Astrocyte of the cerebellum (primary cell): ENCODE measurements around the gene ACOT7.

Source experiments
- DNase-seq: peaks from one replicate; pipeline ENCODE4 v3.0.0-alpha.2; 2011; ENCODE audit warnings: low read depth
- H3K4me3 ChIP-seq: 2 replicates; pipeline ENCODE4 v1.5.1; 2011; ENCODE audit warnings: mild to moderate bottlenecking, low read depth, low read length, moderate library complexity
- in situ Hi-C: cut with HindIII; loops from 2 replicates; pipeline ENCODE4 v1.10.0; 2017; ENCODE audit warnings: low sequenced_read_pairs
- TF ChIP-seq, protein P1 (sequence below): IDR thresholded peaks from 2 replicates; pipeline ENCODE4 v1.5.1; 2012; ENCODE audit warnings: low read length, low read depth, moderate library complexity, mild to moderate bottlenecking; ENCODE audit errors: missing control alignments

ACOT7 gene

DNA sequence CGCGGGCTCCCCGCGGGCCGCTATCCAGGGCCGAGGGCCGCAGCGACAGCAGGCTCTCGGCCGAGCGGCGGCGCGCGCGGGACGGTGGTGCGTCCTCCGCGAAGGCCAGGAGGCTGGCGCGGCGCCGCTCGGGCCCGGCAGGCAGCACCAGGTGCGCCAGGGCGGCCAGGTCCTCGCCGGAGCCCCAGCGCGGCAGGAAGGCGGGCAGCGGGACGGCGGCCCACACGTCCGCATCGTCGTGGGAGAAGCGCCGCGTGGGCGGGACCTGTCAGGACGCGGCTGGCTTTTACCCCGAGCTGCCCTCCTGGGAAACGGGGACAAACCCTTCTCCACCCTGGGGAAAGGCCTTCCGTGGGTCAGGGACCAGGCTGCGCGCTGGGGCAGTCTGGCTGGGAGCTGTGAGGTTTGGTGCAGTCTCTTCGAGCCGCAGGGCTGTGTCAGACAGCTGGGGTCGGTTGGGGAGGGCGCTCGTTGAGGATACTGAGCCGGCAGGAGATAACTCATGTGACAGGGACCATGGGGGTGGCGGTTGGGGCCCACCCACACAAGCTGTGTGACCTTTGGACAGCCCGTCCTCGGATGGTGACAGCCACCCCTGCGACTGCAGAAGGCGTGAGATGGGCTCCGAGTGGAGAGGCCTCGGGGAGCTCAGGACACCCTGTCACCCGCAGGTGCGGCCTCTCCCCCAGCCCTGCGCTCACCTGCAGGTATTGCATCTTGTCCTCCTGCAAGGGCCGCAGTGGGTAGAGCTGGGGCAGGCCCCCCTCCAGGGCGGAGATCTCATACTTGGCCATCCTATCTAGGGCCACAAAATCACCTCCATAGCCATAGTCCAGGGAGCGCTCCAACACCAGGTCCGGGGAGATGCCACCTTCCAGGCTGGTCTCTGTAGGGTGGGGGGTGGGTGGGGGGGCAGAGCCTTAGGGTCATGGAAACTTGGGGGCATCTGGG, 143.6 kb downstream of the ACOT7 start:
- TF ChIP-seq, protein P1, sequence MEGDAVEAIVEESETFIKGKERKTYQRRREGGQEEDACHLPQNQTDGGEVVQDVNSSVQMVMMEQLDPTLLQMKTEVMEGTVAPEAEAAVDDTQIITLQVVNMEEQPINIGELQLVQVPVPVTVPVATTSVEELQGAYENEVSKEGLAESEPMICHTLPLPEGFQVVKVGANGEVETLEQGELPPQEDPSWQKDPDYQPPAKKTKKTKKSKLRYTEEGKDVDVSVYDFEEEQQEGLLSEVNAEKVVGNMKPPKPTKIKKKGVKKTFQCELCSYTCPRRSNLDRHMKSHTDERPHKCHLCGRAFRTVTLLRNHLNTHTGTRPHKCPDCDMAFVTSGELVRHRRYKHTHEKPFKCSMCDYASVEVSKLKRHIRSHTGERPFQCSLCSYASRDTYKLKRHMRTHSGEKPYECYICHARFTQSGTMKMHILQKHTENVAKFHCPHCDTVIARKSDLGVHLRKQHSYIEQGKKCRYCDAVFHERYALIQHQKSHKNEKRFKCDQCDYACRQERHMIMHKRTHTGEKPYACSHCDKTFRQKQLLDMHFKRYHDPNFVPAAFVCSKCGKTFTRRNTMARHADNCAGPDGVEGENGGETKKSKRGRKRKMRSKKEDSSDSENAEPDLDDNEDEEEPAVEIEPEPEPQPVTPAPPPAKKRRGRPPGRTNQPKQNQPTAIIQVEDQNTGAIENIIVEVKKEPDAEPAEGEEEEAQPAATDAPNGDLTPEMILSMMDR = no peak
- in situ Hi-C loops = no loop called here
- DNase-seq = no peak
- no peak overlapping the region for H3K4me3 ChIP-seq

DNA sequence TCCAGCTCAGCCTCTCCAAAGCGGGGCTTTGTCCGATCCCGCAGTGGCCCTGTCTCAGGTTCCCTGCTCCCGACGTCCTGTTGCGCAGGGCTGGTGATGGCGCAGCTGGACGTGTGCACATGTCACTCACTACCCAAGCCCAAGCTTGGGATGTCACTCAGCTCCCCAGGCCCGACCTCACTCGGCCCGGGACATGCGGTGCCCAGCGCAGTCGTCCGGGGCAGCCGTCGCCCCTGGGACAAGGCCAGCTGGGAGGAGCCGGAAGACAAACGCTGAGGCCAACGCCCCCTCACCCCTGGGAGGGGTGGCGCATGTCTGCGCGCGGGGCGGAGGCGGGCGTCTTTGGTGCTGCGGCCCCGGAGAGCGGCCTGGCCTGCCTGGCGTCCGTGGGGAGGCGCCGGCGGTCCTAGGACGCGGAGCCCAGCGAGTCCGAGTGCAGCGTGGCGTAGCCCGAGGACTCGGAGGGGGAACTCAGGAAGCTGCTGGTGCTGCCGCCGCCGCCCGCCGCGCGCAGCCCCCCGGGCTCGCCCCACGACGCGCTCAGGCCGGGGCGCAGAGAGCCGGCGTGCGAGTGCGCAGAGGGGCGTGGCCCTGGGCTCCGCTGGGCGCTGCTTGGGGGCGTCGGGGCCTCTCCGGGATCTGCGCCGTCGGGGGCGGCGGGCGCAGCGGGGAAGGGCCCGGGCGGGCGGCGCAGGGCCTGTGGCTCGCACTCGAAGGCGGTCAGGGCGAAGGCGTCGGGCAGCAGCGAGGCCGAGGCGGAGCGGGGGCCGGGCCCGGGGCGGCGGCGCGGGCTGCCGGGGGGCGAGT, 144.4 kb downstream of the ACOT7 start:
- in situ Hi-C loops = no loop called here
- no peak for DNase-seq
- TF ChIP-seq, protein P1 = no peak
- no peak overlapping the region for H3K4me3 ChIP-seq

DNA sequence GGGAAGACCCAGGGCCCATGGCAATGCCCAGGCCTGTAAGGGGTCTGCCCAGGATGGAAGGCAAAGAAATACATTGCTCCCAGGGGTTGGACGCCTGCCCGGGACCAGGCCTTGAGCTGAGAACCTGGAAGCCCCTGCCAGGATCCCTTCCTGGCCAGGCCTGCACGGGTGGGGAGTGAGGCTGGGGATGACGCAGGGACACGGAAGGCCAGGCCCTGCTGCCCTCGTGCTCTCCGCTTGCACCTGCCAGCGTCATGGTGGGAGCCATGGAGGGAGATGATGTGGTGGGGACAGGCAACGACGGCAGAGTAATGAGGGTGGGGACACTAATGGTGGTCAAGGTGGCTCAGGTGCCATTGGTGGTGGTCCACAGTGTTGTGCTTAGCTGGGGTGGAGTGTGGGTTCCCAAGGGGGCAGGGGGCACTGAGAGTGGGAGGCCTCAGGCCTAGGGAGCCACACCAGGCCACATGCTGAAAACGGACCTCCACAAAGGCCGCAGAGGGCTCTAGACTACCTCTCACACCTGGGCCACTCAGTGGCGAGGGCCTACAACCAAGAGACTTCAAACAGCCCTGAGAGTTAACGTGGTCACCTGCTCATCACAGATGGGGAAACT, 145.3 kb downstream of the ACOT7 start:
- TF ChIP-seq, protein P1 = no peak
- in situ Hi-C loops = no loop called here
- H3K4me3 ChIP-seq = no peak overlapping the region
- no peak for DNase-seq

DNA sequence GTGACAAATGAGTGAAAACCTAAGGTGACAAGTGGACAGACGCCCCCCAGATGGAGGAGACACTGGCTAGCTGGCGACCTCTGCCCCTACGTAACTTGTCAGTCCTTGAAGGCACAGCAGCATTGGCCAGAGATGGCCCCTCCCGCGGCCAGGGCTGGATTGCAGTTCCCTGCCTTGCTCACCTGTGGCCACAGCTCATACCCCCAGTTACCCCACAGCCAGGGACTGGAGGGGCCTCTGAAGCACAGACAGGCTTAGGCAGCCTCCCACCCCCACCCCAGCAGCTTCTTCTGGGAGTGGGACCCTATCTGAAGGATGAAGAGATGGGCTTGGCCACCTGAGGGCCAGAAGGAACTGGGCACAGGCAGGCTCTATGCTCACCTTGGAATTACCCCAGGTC, 145.9 kb downstream of the ACOT7 start:
- in situ Hi-C loops = no loop called here
- H3K4me3 ChIP-seq = no peak overlapping the region
- DNase-seq = no peak
- TF ChIP-seq, protein P1 = no peak

DNA sequence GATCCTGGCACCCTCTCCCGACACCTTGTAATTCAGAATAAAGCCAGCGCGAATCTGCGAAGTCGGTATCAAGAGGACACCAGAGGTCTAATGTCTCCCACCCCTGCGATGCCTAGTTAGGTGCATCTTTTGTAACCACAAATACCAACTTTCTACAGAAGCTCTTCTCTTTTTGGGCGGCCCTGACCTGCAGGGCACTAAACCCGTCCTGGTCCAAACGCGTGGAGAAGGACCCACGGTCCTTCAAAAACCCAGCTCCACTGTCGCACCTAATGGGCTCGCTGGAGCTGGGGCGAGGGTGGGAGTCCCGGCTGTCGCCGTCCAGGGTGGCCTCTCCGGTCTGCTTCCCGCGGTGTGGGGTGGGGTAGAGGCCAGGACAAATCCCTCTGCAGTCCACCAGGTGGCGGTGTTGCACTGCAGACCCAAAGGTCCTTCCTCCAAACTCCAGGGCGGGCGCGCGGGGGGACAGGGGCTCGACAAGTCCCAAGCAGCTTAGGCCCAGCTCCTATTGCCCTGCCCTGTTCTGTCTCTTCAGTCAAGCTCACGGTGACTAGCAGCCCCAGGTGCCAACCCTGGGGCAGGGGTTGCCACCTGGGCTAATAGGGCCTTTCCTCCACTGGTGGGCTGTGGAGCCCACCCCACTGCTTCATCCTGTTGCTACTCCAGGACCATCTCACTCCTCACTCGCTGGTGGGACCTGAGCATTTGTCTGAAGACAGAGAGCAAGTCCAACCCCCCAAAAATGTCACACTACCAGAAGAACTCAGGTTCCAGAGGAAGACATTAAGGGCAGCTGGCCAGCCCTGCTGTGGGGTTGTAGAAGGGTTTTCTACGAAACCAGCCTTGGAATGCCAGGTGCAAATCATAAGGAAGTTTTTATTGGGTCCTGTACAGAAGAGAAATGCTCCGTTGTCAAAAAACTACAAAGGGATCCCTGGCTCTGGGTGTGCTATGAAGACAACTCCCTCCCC, 146.8 kb downstream of the ACOT7 start:
- in situ Hi-C loops = no loop called here
- DNase-seq = peak; percentile 36
- TF ChIP-seq, protein P1 = peak; percentile 81
- H3K4me3 ChIP-seq = no peak overlapping the region
